GM10847 (cell line): ENCODE results near the gene IRS2.

Experiments used
- POLR2A ChIP-seq: IDR thresholded peaks from 2 replicates; pipeline ENCODE4 v1.6.1; 2011; ENCODE audit not compliant: insufficient read length; ENCODE audit errors: extremely low read depth

Gene IRS2

DNA sequence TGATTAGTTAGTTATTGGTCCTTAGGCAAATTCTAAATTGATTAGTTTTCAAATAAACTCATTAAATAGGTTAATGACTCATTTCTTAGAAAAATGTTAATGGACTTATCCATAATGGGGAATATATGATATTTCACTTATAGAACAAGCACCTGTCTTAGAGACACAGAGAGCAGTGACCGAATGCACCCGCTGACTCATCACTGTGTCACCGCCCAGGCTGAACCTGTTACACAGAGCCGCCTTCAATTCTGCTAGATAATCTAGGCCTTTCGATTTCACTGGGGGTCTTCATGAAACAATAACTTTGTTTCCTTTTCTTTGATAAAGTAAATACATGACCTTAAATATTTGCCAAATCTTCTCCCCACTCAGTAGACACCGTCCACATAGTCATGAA is 13.1 kb downstream of the IRS2 start:
- TF ChIP-seq POLR2A, result no peak

DNA sequence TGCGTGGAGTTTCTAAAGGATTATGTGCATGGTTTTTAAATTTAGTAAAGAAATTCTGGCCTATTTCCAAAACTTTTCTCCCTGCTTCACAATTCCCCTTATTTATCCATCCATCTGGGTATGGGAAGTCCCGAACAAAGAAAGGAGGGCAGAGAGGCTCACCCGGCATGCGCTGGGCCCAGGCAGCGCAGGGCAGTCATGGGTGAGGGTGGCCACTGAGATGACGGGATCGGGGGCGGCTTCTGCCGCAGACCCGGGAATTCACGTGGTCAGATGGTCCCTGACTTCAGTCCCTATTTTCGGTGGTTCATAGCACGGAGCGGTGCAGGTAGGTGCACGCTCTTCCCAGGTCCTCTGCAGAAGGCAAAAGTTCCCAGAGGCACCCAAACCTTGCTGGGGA is 14.5 kb downstream of the IRS2 start:
- TF ChIP-seq POLR2A, result no peak

DNA sequence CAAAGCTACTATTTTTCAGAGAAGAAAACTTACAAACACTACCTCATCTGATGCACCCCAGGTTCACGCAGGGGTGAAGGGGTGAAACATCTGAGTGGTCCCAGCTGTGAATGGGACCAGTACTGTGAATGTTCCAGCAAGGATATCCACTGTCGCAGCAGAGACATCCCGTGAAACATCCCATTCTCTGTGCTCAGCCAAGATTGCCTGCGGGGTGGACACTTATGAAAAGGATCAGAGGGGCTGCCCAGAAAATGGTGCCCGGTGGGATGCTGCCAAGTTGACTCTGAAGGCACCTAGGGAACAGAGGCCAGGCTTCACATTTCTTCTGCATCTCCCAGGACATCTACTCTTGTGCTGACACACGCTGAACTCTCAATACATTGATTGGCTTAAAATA is 15.9 kb downstream of the IRS2 start:
- no peak for TF ChIP-seq POLR2A

DNA sequence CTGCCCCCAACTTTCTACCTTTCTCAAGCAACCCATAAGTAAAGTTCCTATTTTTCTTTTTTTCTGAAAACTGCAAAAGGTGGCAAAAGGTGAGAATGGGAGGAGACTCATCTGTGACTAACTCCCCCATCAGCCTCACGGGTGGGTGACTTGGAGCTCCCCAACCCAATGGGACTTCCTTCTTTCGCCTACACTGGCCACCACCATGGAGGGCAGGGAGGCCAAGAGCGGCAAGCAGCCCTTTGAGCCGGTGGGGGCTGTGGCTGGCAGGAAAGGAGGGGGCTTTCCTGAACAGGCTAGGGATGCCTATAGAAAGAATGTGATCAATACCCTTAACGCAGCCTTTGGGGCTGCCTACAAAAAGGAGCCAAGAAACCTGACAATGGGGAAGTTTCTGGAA is 16.5 kb downstream of the IRS2 start:
- TF ChIP-seq POLR2A, result no peak

DNA sequence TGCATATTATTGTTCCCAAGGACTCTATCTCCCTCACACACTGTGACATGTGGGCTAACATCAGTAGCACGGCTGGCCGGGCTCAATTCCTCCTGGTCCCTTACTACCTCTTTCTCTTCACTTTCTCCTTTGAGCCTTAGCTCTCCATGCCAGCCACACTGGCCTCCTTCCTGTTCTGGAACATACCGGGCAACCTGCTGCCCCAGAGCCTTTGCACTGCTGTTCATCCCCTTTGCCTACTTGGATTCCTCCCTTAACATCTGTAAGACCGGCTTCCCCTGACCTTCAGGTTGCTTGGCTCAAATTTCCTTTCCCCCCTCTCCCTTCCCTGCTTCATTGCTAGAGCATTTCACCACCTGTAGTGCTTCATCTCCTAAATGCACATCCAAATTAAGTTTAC is 17.1 kb downstream of the IRS2 start:
- TF ChIP-seq POLR2A, result no peak

DNA sequence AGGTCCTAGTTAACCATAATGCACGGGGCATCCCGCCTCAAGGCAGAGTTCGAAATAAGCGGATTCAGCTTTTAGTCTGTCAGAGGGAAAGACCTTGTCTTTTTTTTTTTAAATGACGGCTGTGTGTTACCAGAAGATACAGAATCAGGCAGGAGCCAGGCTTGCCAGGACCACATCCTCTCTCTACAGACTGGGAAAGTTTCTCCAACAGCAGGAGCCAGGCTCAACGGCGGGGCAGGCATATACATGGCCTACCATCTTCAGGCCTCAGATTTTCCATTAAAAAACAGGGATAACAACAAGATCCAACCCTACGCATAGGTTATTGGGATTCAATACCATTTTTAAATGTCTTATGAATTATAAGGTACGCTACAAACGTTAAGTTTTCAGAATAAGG is 17.8 kb downstream of the IRS2 start:
- TF ChIP-seq POLR2A, result no peak

DNA sequence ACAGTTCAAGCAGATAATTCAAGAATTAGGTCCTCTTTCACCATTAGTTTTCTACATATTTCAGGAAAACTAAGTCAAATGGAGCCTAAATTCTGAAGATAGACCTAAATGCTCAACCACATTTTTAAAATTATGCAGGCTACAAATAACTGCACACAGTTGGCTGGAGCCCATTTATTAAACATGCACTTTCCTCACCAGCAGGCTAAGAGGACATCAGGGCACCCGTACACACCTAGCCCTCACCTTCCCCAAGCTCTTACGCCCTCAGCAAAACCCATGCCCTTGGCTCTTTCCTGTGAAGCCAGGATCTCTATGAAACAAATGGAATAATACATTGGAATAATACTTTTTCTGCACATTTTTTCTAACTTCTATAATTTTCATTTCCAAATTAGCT is 18.2 kb downstream of the IRS2 start:
- no peak for TF ChIP-seq POLR2A

DNA sequence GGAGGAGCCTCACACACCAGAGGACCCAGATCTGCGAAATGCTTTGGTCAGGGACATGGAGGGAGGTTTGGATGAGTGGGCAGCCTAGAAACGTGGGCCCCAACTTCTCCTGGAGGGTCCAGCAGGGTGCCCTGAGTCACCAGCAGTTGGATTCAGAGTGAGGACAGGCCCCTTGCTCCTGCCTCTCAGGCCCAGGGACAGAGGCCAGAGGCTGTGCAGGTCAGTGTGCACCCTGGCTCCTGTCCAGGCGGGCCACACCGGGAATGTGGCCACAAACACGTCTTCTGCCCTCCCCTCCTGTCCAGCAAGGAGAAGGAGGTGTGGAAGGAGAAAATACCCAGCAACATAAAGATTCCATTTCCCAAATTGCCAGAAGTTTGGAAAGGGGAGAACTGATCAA is 19.4 kb downstream of the IRS2 start:
- TF ChIP-seq POLR2A, result no peak

DNA sequence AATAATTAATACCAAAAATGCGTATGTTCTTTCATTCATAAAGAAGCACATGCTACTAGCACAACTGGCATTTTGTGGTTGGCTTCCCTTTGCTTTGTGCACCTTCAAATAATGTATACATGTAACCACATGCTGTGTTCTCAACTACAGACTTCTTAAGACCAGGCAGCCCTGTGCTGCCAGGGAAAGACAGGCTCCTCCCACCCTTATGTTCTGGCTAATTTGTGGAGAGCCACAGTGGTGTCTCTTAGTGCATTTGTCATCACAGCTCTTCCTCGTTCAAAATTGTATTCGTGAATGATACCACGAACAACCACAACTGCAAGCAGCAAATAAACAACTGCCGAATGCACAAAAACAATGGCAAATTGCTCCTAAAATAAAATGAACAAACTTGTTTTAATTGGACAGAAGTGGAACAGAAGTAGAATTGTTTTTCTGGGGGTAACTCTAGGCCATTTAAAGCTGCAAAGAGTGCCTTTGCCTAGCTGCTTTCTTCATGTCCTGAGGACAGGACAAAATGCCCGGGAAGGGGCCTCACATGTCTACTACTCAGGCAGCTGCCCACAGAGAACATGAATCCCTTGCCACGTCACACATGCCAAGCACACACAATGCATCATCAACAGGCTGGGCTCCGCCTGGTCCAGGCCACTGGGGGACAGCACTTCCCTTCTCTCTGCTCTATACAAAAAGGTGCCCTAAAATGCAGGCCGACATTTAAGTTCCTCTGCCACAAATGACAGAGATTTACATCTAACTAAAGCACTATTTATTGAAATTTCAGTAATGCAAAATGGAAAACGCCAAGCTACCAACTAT is 21.7 kb downstream of the IRS2 start:
- no peak for TF ChIP-seq POLR2A

DNA sequence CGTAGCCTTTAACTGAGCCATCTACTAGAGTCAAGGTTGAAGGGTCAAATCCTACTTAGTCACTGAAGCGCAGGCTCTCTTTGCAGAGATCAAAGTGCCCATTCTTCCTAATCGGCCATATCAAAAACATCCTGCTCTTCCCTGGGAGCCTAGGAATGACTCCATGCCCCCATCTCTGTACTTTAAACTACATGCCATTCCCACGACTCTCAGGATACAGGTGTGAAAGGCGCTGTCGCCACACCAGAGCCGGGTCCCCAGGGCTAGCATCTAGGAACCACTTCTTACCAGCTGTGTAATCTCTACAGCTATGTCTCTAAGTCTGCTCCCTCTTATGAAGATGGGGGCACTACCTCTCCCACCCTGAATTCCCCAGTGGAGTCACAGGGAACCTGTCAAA is 22.3 kb downstream of the IRS2 start:
- no peak for TF ChIP-seq POLR2A

DNA sequence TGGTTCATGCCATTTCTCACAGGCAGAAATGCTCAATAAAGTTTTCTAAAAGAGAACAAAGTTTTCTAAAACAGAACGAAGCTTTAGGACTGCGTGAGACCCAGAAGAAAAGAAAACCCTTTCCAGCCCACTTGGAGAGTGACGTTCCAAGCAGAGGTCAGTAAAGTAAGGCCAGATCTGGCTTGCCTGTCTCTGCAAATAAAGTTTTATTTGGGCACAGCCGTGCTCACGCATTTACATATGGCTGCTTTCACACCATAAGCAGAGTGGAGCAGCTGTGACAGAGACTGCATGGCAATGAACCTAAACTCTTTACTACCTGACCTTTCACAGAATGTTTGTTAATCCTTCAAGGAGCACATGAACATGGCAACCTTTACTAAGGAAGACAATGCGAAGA is 23.6 kb downstream of the IRS2 start:
- TF ChIP-seq POLR2A, result no peak

DNA sequence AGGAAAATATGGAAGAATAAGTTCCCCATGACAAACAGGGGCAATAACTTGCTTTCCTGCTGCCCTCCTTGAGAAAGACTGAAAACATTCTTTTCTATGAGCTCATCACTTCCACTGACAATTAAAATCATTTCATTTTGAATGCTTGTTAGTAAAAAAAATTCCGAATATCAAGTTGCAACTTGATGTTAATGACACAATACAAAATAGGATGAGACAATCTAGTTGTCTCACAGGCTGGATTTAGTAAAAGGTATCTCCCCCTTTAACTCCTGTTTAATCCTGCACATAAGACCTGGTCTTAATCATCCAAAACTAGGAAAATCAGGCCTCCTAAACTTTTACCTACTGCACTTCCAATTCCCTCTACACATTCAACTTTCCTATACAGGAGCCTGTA is 24.7 kb downstream of the IRS2 start:
- TF ChIP-seq POLR2A, result no peak

DNA sequence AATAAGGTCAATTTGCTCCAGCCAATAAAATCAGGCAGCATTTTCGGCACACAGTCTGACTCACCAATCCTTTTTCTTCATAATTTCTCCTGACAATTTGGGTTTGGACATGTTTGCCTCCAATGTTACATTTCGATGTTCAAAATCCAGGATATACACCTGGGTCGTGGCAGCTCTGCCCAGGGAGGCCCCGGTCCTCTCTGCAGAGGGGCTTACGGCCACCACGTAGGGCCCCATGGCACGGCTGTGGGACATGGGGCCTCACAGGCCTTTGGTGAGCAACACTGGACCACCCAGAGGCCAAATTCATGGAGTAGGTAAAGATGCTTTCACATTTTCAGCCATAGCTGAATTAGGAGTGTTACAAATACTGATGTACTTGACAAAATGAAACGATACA is 25.4 kb downstream of the IRS2 start:
- TF ChIP-seq POLR2A, result no peak

DNA sequence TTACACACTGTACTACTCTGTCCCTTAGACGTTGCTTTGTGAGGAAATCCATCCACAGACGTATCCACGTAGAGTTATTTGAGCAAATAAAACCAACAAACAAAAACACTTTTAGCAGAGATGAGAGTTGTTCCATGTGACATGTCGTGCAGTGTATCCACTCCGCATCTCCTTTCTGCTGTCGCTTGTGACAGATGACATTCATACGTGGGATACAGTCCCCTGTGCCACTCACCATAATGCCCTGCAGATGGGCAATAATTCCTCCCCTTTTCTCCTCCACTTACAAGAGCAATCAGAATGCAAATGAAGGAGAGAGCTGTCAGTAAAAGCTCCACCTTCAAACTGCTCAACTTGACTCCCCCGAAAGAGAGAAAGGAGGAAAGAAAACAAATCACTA is 26.0 kb downstream of the IRS2 start:
- TF ChIP-seq POLR2A, result no peak

DNA sequence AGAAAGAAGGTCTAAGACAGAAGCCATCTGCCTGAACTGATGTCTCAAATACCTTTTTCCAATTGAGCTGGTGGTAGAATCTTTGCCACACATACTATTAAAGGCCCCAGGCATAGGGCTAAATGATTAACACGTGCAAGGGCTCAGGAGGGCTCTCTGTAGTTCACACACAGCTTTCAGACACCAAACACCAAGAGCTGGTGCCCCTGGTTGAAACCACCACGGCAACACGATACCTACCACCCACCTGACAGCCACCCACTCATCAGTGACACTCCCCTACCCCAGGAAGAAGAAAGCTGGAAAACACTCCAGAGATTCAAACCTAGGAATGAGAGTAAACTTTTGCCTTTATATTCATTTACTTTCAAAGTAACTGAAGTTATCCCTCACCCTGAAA is 26.8 kb downstream of the IRS2 start:
- TF ChIP-seq POLR2A, result no peak

DNA sequence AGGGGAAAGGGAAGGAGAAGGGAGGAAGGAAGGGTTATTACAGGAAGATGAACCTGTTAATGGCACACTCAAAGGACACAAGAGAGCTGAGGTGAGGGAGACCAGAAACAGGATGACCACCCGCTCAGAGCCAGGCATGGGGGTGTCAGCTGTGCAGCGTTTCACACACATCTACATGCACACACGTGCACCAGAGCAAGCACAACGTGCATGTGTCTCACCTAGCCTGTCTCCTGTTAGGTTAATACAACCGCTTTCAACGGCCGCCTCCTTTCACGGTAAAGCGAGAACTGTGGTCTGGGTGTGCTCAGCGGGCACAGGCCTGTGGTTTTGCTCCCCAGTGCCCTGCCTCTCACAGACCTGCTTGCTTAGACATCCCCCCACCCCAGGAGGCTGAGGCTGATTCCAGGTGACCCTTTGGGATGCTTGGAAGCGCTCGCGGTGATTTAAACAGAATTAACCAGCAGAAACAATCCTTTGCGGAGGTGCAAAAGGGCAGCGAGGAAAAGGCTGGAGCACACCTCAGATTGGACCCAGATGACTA is 27.4 kb downstream of the IRS2 start:
- no peak for TF ChIP-seq POLR2A

DNA sequence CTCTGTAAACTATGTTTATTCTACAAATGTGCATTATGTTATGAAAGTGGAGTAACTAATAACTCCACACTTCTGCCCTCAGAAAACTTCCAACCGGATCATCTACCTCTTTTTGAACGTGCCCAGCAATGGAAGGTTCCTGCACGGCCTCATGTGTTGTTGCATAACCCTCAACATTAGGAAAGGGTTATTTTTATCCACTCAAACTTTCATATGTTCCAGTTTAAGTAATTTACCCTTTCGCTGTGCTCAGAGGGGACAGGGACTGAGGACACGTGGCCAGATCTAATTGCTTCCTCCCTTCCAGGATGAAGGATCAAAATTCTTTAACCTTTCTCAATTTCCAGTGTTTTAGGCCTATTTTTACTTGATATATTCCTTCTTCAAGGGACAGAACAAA is 29.6 kb downstream of the IRS2 start:
- TF ChIP-seq POLR2A, result no peak
